ENCODE data around the gene ATP10A.
"Not testable (repeated sequence)": the region's sequence is repeated elsewhere in the genome, so short reads cannot be mapped to it uniquely, and the experiment has no call there.

ATP10A gene

DNA sequence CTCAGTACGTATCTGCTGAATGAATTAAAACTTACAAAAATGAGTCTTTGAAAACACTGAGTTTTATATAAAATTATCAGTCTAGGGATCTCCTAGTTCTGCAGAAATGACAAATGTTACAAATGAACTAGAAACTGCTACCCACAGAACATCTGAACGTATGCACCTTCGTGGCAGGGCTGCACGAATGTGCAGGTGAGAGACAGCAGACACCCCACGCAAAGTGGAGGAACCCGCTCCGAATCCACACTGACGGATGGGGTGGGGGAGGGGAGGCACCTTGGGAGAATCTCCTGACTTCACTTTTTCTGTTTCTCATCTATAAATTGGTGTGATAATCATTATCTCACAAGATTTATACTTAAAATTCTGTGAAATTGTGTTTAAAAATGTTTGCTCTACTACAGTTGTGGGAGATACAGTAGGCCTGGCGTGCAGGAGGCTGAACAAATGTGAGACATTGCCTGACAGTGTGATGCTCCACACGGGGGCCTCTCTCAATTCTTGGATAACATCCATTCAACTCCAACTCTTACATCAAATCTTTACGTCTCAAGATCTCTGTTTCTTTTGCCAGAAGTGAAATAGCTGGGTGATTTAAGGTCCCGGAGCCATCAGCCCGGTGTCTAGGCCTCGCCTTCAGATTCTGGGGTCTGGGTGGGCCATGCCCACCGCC, 86.9 kb downstream of the ATP10A start:
- no peak for DNase-seq (ENCODE audit: low read depth in 2 of 2, low spot score in 1 of 2)

DNA sequence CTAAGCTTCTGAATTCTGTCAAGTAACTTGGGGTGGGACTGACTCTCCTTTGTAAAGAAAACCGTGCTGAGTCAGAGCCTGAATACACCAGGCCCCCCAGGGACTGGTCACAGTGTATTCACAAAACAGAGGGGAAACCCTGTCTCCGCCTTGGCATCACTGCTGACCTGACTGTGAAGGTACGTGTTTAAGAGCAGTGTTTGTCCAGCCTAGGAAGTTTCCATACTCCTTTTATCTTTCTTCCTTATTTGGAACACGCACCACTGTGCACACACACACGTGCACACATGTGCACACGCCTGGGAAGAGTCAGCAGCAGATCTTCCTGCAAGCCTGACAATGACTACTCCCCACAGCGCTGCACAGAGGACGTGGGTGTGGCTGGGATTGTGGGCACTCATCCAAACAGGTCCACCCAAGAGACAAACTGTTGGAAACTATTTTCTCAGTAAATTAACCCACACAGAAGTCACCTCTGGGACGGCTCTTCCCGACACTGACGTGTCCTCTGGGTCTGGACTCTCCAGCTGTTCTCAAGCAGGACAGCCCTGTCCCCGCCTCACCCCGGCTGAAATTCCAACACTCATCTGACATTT, 87.7 kb downstream of the ATP10A start:
- DNase-seq (ENCODE audit: low read depth in 2 of 2, low spot score in 1 of 2) = no peak

DNA sequence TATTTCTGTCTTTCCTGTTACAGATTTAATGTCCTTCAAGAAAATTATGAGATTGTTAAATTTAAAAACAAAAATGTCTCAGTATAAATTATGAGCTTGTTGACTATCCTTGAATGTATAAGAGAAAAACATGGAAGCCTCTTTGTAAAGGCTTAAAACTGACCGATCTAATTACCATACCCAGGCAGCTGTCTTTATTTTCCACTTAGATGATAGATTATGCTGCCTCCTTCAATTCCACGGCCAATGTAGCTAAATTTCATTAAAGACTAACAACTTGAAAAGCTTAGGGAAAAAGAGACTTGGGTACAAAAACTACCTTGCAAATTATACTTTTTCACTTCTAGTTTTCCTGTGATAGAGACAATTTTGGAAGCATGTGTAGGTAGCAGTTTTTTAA, 88.3 kb downstream of the ATP10A start:
- no peak for DNase-seq (ENCODE audit: low read depth in 2 of 2, low spot score in 1 of 2)

DNA sequence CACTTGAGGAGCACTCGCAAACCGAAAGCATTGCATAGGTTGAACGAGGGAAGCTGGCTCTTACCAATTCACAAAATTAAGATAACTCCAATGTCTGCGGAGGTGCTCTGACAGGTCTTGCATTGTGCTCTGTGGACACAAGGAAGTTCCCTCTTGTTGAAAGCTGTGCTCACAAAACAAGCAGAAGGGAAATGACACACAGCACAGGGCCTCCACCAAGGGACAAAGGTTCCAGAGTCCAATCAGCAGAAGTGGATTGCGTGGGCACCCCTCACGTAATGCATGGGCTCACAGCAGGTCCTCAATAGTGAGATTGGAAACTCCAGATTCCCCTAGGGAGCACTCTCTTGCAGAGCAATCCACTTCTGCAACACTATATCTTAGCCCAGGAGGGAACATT, 89.9 kb downstream of the ATP10A start:
- no peak for DNase-seq (ENCODE audit: low read depth in 2 of 2, low spot score in 1 of 2)

DNA sequence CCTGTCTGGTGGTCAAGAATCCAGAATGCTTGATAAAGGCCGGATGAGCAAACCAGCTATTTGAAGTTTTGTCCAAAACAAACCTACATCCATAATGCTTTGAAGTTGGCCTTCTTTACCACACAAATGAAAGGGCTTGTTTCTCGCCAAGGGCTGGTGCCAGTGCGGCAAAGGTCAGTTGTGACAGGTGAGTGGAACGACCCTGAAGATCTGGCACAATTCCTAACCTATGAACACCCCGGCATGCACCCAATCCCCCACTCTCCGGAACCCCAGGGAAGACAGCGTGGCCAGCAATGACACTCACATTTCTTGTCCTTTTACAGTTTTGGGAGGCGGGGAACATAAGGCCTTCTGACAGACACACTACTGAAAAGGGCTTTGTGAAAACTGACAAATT, 90.6 kb downstream of the ATP10A start:
- no peak for DNase-seq (ENCODE audit: low read depth in 2 of 2, low spot score in 1 of 2)

DNA sequence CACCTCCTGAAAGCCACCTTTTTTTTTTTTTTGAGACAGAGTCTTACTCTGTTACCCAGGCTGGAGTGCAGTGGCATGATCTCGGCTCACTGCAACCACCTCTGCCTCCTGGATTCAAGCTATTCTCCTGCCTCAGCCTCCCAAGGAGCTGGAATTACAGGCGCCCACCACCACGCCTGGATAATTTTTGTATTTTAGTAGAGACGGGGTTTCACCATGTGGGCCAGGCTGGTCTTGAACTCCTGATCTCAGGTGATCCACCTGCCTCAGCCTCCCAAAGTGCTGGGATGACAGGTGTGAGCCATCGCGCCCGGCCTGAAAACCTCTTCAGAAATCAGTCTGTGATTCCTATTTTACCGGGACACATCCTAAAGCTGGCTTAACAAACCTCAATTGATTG, 91.4 kb downstream of the ATP10A start:
- not testable (repeated sequence) for DNase-seq (ENCODE audit: low read depth in 2 of 2, low spot score in 1 of 2)

DNA sequence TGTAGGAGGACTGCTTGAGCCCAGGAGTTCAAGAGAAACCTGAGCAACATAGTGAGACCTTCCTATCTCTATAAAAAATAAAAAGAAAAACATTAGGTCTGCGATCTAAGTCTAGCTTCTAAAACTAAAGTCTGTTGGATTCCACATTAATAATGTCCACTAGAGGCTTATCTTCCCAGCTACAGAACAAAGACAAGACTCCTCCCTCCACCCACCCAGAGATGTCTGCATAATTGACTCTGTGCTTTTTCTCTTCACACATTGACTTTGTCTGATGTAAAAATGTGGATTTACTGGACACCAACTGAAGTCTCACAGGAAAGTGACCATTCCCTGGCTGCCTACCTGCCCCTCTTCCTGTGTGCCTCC, 91.8 kb downstream of the ATP10A start:
- no peak for DNase-seq (ENCODE audit: low read depth in 2 of 2, low spot score in 1 of 2)

DNA sequence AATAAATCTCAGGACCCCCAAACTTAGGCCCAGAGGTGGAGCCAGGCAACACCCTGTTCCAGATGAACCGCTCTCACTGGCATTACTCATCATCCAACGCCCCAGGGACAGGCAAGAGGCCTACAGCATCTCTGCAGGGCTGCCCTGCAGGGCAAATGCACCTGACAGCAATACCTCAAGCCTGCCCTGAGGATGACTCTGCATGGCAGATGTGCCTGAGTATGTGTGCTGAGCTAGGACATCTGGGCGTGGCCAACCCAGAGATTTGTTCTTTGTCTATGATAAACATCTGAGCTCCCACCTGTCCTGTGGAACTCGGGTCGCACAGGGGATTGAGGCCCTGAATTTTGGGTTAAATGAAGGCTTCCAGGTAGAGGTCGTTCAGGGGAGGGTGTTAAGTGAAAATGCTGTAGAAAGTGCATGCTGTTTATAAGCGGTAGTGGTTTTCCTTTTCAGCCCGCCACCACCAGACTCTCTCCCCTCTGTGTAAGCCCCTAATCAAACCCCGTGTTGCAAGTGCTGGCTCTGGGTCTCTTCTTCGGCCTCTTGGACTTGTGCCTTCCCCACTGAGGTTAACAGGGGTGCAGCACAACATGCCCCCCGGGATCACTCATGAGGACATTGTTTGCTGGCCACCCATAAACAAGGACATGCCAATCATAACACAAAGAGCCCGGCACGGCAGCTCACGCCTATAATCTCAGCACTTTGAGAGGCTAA, 92.3 kb downstream of the ATP10A start:
- DNase-seq (ENCODE audit: low read depth in 2 of 2, low spot score in 1 of 2) = no peak

DNA sequence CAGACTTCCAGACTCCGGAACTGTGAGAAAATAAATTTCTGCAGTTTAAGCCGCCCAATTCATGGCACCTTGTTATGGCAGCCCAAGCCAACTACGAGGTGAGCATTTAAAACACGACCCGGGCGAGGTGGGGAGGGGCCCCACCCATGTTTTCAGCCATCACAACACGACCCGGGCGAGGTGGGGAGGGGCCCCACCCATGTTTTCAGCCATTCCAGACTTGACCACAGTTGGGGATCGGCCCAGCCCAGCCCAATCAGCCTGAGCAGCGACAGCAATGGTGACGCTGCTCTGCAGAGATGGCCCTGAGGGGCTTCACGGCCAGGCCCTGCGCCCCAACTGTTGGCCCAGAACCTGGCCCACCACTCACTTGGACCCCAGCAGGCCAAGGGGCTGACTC, 93.1 kb downstream of the ATP10A start:
- DNase-seq (ENCODE audit: low read depth in 2 of 2, low spot score in 1 of 2) = no peak

DNA sequence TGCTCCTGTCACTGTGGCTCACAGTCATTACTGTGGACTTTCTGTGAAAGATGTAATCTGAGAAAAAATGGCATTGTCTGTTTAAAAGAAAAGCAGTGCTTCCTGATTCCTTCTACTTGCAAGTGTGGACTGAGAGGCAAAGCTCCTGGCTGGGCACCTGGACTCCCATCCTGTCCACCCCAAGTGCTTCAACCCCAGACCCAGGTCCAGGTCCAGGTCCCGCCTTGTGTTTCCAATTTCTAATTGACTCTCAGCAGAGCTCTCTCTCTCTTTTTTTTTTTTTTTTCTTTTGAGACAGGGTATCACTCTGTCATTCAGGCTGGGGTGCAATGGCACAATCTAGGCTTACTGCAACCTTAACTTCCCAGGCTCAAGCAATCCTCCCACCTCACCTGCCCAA, 94.9 kb downstream of the ATP10A start:
- no peak for DNase-seq (ENCODE audit: low read depth in 2 of 2, low spot score in 1 of 2)

DNA sequence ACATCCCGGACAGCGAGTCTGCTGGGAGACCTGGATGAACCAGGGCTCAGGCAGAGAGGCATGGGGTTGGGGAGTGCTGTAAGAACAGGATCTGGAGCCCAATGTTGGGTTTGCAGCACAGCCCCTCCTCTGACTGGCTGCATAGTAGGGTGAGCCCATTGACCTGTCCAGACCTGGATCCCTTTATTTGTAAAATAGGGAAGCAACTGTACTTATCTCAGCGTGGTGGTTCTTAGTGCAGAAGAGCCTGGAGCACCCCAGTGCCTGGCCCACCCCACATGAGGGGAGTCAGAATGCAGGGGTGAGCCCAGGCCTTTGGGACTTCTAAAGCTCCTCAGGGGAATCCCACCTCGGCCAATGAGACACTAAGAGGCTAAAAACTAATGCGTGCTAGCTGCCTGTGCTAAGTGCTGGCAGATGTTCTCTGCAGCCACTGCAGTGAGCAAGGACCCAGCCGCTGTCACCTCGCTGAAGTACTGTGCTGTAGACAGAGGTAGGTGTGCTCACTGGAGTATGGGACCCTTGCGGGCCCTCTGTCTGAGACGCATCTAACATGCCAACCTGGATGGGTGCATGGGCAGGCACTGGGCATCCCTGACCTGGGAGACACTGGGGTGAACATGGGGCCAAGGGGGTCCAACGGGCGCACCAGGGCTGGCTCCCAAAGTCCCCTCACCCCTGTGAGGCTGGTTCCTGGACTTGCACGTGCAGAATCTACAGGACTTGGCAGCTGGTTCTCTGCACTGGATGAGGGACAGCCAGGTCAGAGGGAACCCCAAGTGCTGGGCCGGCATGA, 95.6 kb downstream of the ATP10A start:
- DNase-seq (ENCODE audit: low read depth in 2 of 2, low spot score in 1 of 2) = no peak

DNA sequence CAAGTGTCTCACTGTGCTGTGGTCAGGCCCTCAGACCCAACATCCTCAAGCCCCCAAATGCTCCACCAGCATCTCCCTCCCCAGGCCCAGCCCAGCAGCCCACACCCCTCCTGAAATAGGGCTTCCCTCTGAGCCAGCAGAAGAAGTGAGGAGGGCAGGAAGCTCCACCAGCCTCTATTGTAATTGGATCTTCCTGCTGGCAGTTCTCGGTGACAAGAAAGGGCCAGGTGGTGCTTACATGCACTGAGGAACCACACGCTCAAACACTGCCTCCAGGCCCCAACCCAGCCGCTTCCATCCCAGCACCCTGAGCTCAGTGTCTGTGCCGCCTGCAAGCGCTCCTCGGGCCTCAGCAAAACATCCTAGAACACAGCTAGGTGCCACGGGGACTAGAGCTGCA, 96.7 kb downstream of the ATP10A start:
- no peak for DNase-seq (ENCODE audit: low read depth in 2 of 2, low spot score in 1 of 2)

DNA sequence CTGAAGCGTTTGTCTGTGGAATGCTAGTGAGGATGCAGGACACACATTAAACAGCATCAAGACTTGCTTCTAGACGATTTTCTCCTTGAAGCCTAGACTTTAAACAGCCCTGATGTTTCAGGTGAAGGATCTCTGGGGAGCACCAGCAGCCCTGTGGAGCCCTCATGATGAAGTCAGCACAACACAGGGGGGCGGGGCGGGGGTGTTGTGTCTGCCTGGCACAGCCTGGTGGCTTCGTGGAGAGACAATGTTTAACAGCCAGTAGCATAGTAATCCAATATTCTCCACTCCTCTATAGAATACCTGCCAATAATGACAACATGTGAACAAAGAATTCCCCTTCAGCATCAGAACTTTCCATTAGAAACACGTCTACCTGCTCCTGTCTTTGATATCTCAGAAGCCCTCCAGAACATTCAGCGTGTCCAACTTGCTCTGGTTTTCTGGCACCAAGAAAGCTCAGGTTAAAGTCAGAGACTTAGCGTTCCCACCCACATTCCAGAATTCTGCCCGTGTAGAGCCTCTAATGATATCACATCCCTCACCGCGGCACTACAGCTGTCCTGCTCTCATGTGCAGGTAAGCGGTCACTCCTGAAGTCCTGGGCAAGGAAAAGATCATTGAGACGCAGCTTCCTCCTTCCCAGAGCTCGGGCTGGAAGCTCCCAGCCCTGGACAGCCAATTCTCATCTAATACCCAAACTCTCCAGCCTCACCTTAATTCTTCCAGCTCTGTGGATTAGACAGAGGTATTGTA, 98.0 kb downstream of the ATP10A start:
- DNase-seq (ENCODE audit: low read depth in 2 of 2, low spot score in 1 of 2) = no peak

DNA sequence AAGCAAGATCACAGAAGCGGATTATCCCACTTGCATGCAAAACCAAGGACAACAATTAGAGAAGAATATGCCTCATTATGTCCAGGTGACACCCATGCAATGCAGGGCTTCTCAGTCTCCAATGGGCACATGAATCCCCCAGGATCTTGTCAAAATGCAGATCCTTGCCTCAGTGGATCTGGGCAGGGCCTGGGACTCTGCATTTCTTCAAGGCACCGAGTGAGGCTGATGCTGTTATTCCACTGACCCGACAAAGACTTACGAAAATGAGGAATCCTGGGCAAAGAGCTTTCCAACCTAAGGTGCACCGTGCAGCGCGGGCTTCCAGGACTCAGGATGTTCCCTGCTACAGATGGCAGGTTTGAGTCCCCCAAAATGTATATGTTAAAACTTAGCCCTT, 99.2 kb downstream of the ATP10A start:
- DNase-seq (ENCODE audit: low read depth in 2 of 2, low spot score in 1 of 2) = no peak

DNA sequence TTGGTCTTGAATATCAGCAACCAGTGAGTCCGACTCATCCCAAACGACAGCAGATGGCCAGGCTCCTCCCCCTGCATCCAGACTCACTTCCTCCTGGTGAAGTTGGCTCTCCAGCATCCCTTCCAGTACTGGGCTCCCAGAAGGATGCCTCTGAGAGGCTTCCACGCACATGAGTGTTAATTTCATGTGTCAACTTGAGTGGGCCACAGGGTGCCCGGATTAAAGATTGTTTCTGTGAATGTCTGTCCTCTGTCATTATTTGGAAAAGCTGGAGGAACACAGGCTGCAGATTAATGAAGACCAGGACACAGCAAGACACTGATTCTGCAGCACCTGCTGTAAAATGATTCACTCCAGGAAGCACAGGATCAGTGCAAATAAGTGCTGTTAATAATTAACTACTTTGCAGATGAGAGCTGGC, 99.8 kb downstream of the ATP10A start:
- DNase-seq (ENCODE audit: low read depth in 2 of 2, low spot score in 1 of 2) = no peak

DNA sequence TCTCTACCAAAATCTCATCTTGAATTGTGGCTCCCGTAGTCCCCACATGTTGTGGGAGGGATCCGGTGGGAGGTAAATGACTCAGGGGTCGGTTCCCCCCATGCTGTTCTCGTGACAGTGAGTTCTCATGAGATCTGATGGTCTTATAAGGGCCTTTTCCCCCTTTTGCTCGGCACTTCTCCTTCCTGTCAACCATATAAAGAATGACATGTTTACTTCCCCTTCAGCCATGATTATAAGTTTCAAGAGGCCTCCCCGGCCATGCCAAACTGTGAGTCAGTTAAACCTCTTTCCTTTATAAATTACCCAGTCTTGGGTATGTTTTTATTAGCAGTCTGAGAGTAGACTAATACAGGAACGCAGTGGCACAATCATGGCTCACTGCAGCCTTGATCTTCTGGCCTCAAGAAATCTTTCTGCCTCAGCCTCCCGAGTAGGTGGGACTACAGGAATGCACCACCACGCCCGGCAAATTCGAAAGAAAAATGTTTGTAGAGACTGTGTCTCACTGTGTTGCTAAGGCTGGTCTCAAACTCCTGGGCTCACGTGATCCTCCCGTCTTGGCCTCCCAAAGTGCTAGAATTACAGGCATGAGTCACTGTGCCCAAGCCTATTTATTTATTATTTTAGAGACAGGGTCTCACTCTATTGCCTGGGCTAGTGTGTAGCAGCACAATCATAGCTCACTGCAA, 101.0 kb downstream of the ATP10A start:
- no peak for DNase-seq (ENCODE audit: low read depth in 2 of 2, low spot score in 1 of 2)

DNA sequence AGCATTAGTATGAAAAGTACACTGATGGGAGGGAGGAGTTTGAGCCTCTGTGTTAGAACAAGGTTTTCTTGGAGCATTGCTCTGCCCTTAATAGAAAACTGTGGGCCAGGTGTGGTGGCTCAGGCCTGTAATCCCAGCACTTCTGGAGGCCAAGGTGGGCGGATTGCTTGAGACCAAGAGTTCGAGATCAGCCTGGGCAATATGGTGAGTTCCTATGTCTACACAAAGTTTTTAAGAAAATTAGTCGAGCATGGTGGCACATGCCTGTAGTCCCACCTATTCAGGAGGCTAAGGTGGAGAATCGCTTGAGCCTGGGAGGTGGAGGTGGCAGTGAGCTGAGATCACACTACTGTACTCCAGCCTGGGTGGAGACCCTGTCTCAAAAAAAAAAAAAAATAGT, 103.7 kb downstream of the ATP10A start:
- DNase-seq (ENCODE audit: low read depth in 2 of 2, low spot score in 1 of 2) = no peak

DNA sequence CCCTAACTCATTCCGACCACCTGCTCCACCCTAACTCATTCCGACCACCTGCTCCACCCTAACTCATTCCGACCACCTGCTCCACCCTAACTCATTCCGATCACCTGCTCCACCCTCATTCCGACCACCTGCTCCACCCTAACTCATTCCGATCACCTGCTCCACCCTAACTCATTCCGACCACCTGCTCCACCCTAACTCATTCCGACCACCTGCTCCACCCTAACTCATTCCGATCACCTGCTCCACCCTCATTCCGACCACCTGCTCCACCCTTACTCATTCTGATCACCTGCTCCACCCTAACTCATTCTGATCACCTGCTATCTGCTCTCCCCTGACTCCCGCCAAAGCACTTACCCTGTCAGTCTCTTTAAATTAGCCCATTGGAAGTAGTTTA, 104.5 kb downstream of the ATP10A start:
- not testable (repeated sequence) for DNase-seq (ENCODE audit: low read depth in 2 of 2, low spot score in 1 of 2)

DNA sequence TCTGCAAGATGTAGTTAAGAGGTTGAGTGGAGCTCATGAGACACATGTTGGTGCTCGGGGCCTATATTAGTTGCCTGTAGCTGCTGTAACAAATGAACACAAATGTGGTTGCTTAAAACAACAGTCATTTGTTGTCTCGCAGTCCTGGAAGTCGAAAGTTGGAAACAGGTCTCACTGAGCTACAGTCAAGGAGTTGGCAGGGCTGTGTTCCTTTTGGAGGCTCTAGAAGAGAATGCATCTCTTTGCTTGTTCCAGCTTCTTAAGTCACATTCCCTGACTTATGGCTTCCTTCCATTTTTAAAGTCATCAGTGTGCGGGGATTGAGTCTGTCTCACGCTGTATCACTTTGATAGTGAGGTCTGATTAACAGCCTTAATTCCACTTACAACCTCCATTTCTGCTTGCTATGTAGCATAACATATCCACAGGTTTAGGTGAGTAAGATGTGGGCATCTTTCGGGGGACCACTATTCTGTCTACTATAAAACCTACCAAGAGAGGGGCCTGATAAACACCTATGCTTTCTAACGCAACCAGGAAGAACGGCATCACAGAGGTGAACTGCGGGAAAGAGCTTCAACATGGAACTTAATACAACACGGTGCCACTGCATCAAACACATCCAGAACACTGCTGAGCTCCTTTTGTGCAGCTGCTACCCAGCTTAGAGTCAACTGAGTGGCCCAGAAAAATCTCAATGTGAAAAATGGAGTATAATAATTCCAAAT, 119.4 kb downstream of the ATP10A start:
- DNase-seq (ENCODE audit: low read depth in 2 of 2, low spot score in 1 of 2) = no peak

Measured in stimulated activated CD8-positive, alpha-beta memory T cell treated with anti-CD3 and anti-CD28 coated beads, Interleukin-4, amount 100 ng/mL, for 1 hour (primary cell).